K562 (cell line): Measurements from ENCODE around the gene HEG1.

Experiments used
- CHD1 ChIP-seq: fragments of 200-600 bp; sonication (generic); IDR thresholded peaks from one replicate; pipeline ENCODE4 v1.6.1; 2012; ENCODE audit warnings: mild to moderate bottlenecking, moderate library complexity, low read length, inconsistent platforms
- CHD2 ChIP-seq: IDR thresholded peaks from 2 replicates; pipeline ENCODE4 v1.6.1; 2011; ENCODE audit warnings: low read depth, low read length
- CHD4 ChIP-seq: fragments of 200-600 bp; sonication (generic); IDR thresholded peaks from 3 replicates; pipeline ENCODE4 v1.6.1; 2012; ENCODE audit warnings: low read depth, mild to moderate bottlenecking, mixed read lengths, low read length, inconsistent platforms; ENCODE audit not compliant: insufficient read depth, insufficient replicate concordance, poor library complexity, severe bottlenecking
- CTCF ChIP-seq, 3 experiments: IDR thresholded peaks in 2 of 3; conservative IDR thresholded peaks in 1 of 3; 2 replicates each; pipeline ENCODE4 v1.5.1; 2011 to 2012; ENCODE audit warnings: low read length in 3 of 3, mild to moderate bottlenecking in 3 of 3, control low read depth in 2 of 3, improper control_type of control experiment in 1 of 3, inconsistent platforms in 1 of 3, low read depth in 1 of 3, mixed read lengths in 1 of 3, moderate library complexity in 1 of 3; ENCODE audit not compliant: insufficient read depth in 2 of 3
- EP300 ChIP-seq: IDR thresholded peaks from 2 replicates; pipeline ENCODE4 v1.6.1; 2012; ENCODE audit warnings: low read length, improper control_type of control experiment
- FOXA1 ChIP-seq: fragments of 450-650 bp; IDR thresholded peaks from 2 replicates; pipeline ENCODE4 v1.6.1; 2016; ENCODE audit warnings: mild to moderate bottlenecking, borderline replicate concordance
- KLF13 ChIP-seq: fragments of 450-650 bp; IDR thresholded peaks from 2 replicates; pipeline ENCODE4 v1.6.1; 2016; ENCODE audit warnings: missing genetic modification characterization, low read depth, mild to moderate bottlenecking, missing compliant biosample characterization, moderate library complexity, borderline replicate concordance
- MCM5 ChIP-seq: fragments of 450-650 bp; IDR thresholded peaks from 2 replicates; pipeline ENCODE4 v1.6.1; 2016; ENCODE audit warnings: low read depth
- MYNN ChIP-seq, 2 experiments: sonication (generic); formaldehyde crosslinking in 1 of 2; IDR thresholded peaks; 2 replicates each; pipeline versions ENCODE4 v1.5.0 to v1.6.1; 2016 to 2020; ENCODE audit warnings: antibody characterized with exemption in 1 of 2, missing genetic modification reagents in 1 of 2
- RAD21 ChIP-seq, 2 experiments: fragments of 250-450 bp in 1 of 2; fragments of 450-650 bp in 1 of 2; sonication (Bioruptor Pico) in 1 of 2; formaldehyde crosslinking in 1 of 2; IDR thresholded peaks in 1 of 2; conservative IDR thresholded peaks in 1 of 2; 2 replicates each; pipeline versions ENCODE4 v1.4.0 to v1.8.0; 2020 to 2022; ENCODE audit warnings: mild to moderate bottlenecking in 2 of 2, moderate library complexity in 1 of 2
- REST ChIP-seq, 2 experiments: fragments of 450-650 bp; formaldehyde crosslinking in 1 of 2; IDR thresholded peaks; 2 replicates each; pipeline versions ENCODE4 v1.4.0 to v1.6.1; 2014 to 2020; ENCODE audit warnings: mild to moderate bottlenecking in 2 of 2, borderline replicate concordance in 1 of 2, low read depth in 1 of 2
- TEAD2 ChIP-seq: fragments of 450-650 bp; IDR thresholded peaks from 2 replicates; pipeline ENCODE4 v1.6.1; 2016; ENCODE audit warnings: missing genetic modification characterization, control low read depth, missing compliant biosample characterization
- ZBTB34 ChIP-seq: fragments of 250-450 bp; sonication (Bioruptor Pico); IDR thresholded peaks from 2 replicates; pipeline ENCODE4 v1.8.0; 2021; ENCODE audit warnings: mild to moderate bottlenecking, moderate library complexity
- ZNF444 ChIP-seq: fragments of 250-450 bp; sonication (Bioruptor Pico); IDR thresholded peaks from 2 replicates; pipeline ENCODE4 v1.4.0; 2020; ENCODE audit warnings: mild to moderate bottlenecking, moderate library complexity

GRCh38 chr3:124976383-124976782, 79.4 kb downstream of the HEG1 start:
- TF ChIP-seq CHD4 (no peak), CTCF (IDR thresholded peaks at IDR 0.05 in 2 of 3, conservative IDR thresholded peaks at IDR 0.05 in 1 of 3; ENCODE audit: insufficient read depth in 2 of 3, low read depth in 1 of 3, low read length in 3 of 3) (no peak), MYNN (IDR thresholded peaks at IDR 0.05) (no peak), MYNN (CRISPR knock-in tag; IDR thresholded peaks at IDR 0.05) (no peak), EP300 (no peak), KLF13 (tag) (no peak), ZNF444 (CRISPR knock-in tag) (no peak), CHD1 (no peak), CHD2 (no peak), REST (IDR thresholded peaks at IDR 0.05; ENCODE audit: borderline replicate concordance) (no peak), REST (CRISPR knock-in tag; IDR thresholded peaks at IDR 0.05; ENCODE audit: low read depth) (no peak), RAD21 (CRISPR knock-in tag; conservative IDR thresholded peaks at IDR 0.05 in 1 of 2, IDR thresholded peaks at IDR 0.05 in 1 of 2) (no peak), MCM5 (no peak), ZBTB34 (no peak), FOXA1 (no peak), TEAD2 (tag) (no peak)
